ENCODE results near the gene CFAP74.

The CFAP74 gene
- 0 to 0.08 (median 0) reads per million in 4 donors for total RNA-seq

- DNase-seq, result peak in 1 of 5 donors; percentile 22
Measured at GRCh38 chr1:2003541-2004131, at the start of gene CFAP74. Gene CFAP74 (minus strand): TSS chr1:2003786. CDS start chr1:1990956, 12,830 bp downstream.

GRCh38 chr1:2053217-2053616 is 49.6 kb upstream of the CFAP74 start:
- DNase-seq, result no peak

- DNase-seq, result no peak
Measured at GRCh38 chr1:2052756-2053155, 49.2 kb upstream of the CFAP74 start.

- DNase-seq, result no peak
Measured at GRCh38 chr1:2052054-2052679, 48.6 kb upstream of the CFAP74 start.

GRCh38 chr1:2050793-2051682 is 47.5 kb upstream of the CFAP74 start:
- no peak for DNase-seq

GRCh38 chr1:2050461-2050792 is 46.8 kb upstream of the CFAP74 start:
- peak in 1 of 5 donors; percentile 46 for DNase-seq

GRCh38 chr1:2049718-2050431 is 46.3 kb upstream of the CFAP74 start, which contains the start of gene PRKCZ:
Gene PRKCZ (plus strand): TSS chr1:2050411. CDS start chr1:2050631, 220 bp downstream.
- DNase-seq, result peak; percentile 77 to 95 (median 90)

GRCh38 chr1:2049225-2049717 is 45.7 kb upstream of the CFAP74 start:
- no peak for DNase-seq

GRCh38 chr1:2047749-2048729 is 44.5 kb upstream of the CFAP74 start:
- DNase-seq, result no peak

GRCh38 chr1:2046953-2047748 is 43.6 kb upstream of the CFAP74 start:
- no peak for DNase-seq

- peak in 2 of 5 donors; percentile 24 to 28 for DNase-seq
Measured at GRCh38 chr1:2046174-2046917, 42.8 kb upstream of the CFAP74 start.

- DNase-seq, result no peak
Measured at GRCh38 chr1:2045468-2046173, 42.0 kb upstream of the CFAP74 start.

- peak; percentile 56 to 80 (median 72) for DNase-seq
Measured at GRCh38 chr1:2044510-2045319, 41.1 kb upstream of the CFAP74 start.

GRCh38 chr1:2043886-2044285 is 40.3 kb upstream of the CFAP74 start:
- no peak for DNase-seq

- DNase-seq, result no peak
Measured at GRCh38 chr1:2042830-2043773, 39.5 kb upstream of the CFAP74 start.

- no peak for DNase-seq
Measured at GRCh38 chr1:2041887-2042286, 38.3 kb upstream of the CFAP74 start.

- DNase-seq, result no peak
Measured at GRCh38 chr1:2041305-2041704, 37.7 kb upstream of the CFAP74 start.

Measured in T-helper 1 cell (primary cell).